OCI-LY7 (cell line): ENCODE measurements around the gene LZTFL1. TPM values are rescaled to one million over a fixed set of nuclear protein-coding genes. Genes with fewer than 3 reads are reported as not detected.

Experiments
- BruUV-seq: library from RNA; stranded (reverse); fragments of 400-500 nt; replicated peaks from 2 replicates; lab custom pipeline; 2021; lab: Mats Ljungman, UMichigan
- CTCF ChIA-PET: fragments of 300-600 bp; sonication (Branson Sonifier 250); formaldehyde crosslinking; loops from one replicate; lab custom pipeline; 2022; ENCODE audit warnings: antibody characterized with exemption; ENCODE audit not compliant: unreplicated experiment; lab: Charles Lee
- POLR2A ChIA-PET: fragments of 300-600 bp; sonication (Branson Sonifier 250); formaldehyde crosslinking; loops from one replicate; lab custom pipeline; 2022; ENCODE audit warnings: antibody characterized with exemption; lab: Charles Lee
- DNase-seq: peaks from one replicate; pipeline ENCODE4 v3.0.0-alpha.2; 2015; ENCODE audit warnings: low spot score
- H2AFZ ChIP-seq: fragments of 200-600 bp; sonication (generic), shearing (Covaris generic); 2 replicates; pipeline ENCODE4 v1.6.1; 2014; ENCODE audit warnings: mild to moderate bottlenecking, antibody characterized with exemption, low read length, moderate library complexity
- H3K27ac ChIP-seq: fragments of 200-600 bp; sonication (generic); 2 replicates; pipeline ENCODE4 v1.5.1; 2014; ENCODE audit warnings: mixed run types, low read depth, mild to moderate bottlenecking, moderate library complexity, low read length, inconsistent platforms; ENCODE audit not compliant: poor library complexity, severe bottlenecking
- H3K36me3 ChIP-seq: fragments of 200-600 bp; sonication (generic); 2 replicates; pipeline ENCODE4 v1.6.1; 2014; ENCODE audit warnings: mild to moderate bottlenecking, antibody characterized with exemption, low read length, moderate library complexity, mixed read lengths; ENCODE audit not compliant: insufficient read depth
- H3K4me1 ChIP-seq: fragments of 200-600 bp; sonication (generic); 2 replicates; pipeline ENCODE4 v1.5.1; 2014; ENCODE audit warnings: mild to moderate bottlenecking, low read length; ENCODE audit not compliant: insufficient read depth, poor library complexity, severe bottlenecking
- H3K4me2 ChIP-seq: fragments of 200-600 bp; sonication (generic); 2 replicates; pipeline ENCODE4 v1.6.1; 2014; ENCODE audit warnings: mild to moderate bottlenecking, low read length
- H3K4me3 ChIP-seq: fragments of 200-600 bp; sonication (generic); 2 replicates; pipeline ENCODE4 v1.5.1; 2014; ENCODE audit warnings: mild to moderate bottlenecking, low read depth, low read length; ENCODE audit not compliant: poor library complexity, severe bottlenecking
- H3K79me2 ChIP-seq: fragments of 200-600 bp; sonication (generic); 2 replicates; pipeline ENCODE4 v1.6.1; 2016; ENCODE audit warnings: low read depth, mild to moderate bottlenecking, low read length, moderate library complexity, mixed read lengths; ENCODE audit not compliant: insufficient read depth
- H3K9me2 ChIP-seq: fragments of 200-600 bp; sonication (generic); 2 replicates; pipeline ENCODE4 v1.6.1; 2016; ENCODE audit warnings: mild to moderate bottlenecking, low read length, mixed read lengths; ENCODE audit not compliant: insufficient read depth
- H3K9me3 ChIP-seq: fragments of 200-600 bp; sonication (generic); 2 replicates; pipeline ENCODE4 v1.6.1; 2014; ENCODE audit warnings: mild to moderate bottlenecking, mixed run types, low read length, mixed read lengths
- H4K20me1 ChIP-seq: fragments of 200-600 bp; sonication (generic); 2 replicates; pipeline ENCODE4 v1.6.1; 2014; ENCODE audit warnings: mild to moderate bottlenecking, antibody characterized with exemption, low read length, moderate library complexity, mixed read lengths; ENCODE audit not compliant: insufficient read depth
- CTCF ChIP-seq: fragments of 200-600 bp; sonication (generic); conservative IDR thresholded peaks from 2 replicates; pipeline ENCODE4 v1.5.1; 2014; ENCODE audit warnings: mild to moderate bottlenecking, antibody characterized with exemption, low read length, moderate library complexity, mixed read lengths
- EZH2phosphoT487 ChIP-seq: fragments of 200-600 bp; sonication (generic); IDR thresholded peaks from 2 replicates; pipeline ENCODE4 v1.6.1; 2018; ENCODE audit warnings: low read depth, borderline replicate concordance, mild to moderate bottlenecking, mixed run types, antibody characterized with exemption, low read length, moderate library complexity, mixed read lengths
- intact Hi-C: fragments of 100-400 bp; cut with micrococcal nuclease; formaldehyde crosslinking; loops from one replicate; pipeline ENCODE4 v1.10.0; 2022; ENCODE audit not compliant: unreplicated experiment
- total RNA-seq, 2 experiments: library from RNA; depleted of rRNA in 1 of 2; stranded (reverse); fragments of >200 nt in 1 of 2; shearing (Covaris generic) in 1 of 2; gene quantifications; 2 replicates each; pipeline ENCODE4 v1.2.3, GENCODE V29; 2014 to 2022

The LZTFL1 gene
- total RNA-seq, 2 experiments from 2014 or later = 3.2 to 8.7 TPM

- Histone ChIP-seq H3K36me3 (no peaks in the 10 kb centered on the region), H2AFZ (no peak within 1 kb of the TSS), H3K4me1 (no peaks in the 10 kb centered on the region), H3K4me2 (no peak within 1 kb of the TSS), H3K9me2 (no peaks in the 10 kb centered on the region), H3K27ac (no peak within 1 kb of the TSS), H3K4me3 (no peak within 1 kb of the TSS), H4K20me1 (no peaks in the 10 kb centered on the region), H3K79me2 (no peaks in the 10 kb centered on the region), H3K9me3 (no peaks in the 10 kb centered on the region)
- intact Hi-C loops = no loop called here
- CTCF ChIA-PET = no interaction called here
- TF ChIP-seq EZH2phosphoT487 (no peak), CTCF (no peak)
- POLR2A ChIA-PET = no interaction called here
- no peak for DNase-seq
- BruUV-seq = no TSS peak
Observed at GRCh38 chr3:45795882-45796765, 45.8 kb downstream of the LZTFL1 start, which contains the start of gene SLC6A20. SLC6A20 (minus strand) TSS chr3:45796536; CDS start chr3:45796419, 117 bp downstream.

- H3K4me3 ChIP-seq = no peak overlapping the region
- DNase-seq = no peak
- H3K36me3 ChIP-seq = no peaks in the 10 kb centered on the region
- no peak overlapping the region for H3K4me2 ChIP-seq
- H2AFZ ChIP-seq = no peak overlapping the region
- no peak for TF ChIP-seq CTCF
- TF ChIP-seq EZH2phosphoT487 = no peak
- intact Hi-C loops = no loop called here
- H3K9me2 ChIP-seq = no peaks in the 10 kb centered on the region
- CTCF ChIA-PET = no interaction called here
- no peaks in the 10 kb centered on the region for H4K20me1 ChIP-seq
- no TSS peak for BruUV-seq
- H3K4me1 ChIP-seq = no peaks in the 10 kb centered on the region
- no peak overlapping the region for H3K27ac ChIP-seq
- H3K79me2 ChIP-seq = no peaks in the 10 kb centered on the region
- no peaks in the 10 kb centered on the region for H3K9me3 ChIP-seq
- POLR2A ChIA-PET = interaction anchor here (1.0 kb wide), 1 partner anchor 37 kb away, joined by 3 read pairs; no protein-coding TSS in a partner anchor
Observed at GRCh38 chr3:45795509-45795881, 46.4 kb downstream of the LZTFL1 start.

GRCh38 chr3:45794660-45795059 is 47.3 kb downstream of the LZTFL1 start:
- no peaks in the 10 kb centered on the region for H3K9me2 ChIP-seq
- ChIA-PET POLR2A (interaction anchor here (1.0 kb wide), 1 partner anchor 38 kb away, joined by 3 read pairs; no protein-coding TSS in a partner anchor), CTCF (no interaction called here)
- no peak for TF ChIP-seq CTCF
- TF ChIP-seq EZH2phosphoT487 = no peak
- no peak overlapping the region for H3K4me3 ChIP-seq
- no peak for DNase-seq
- no peaks in the 10 kb centered on the region for H3K36me3 ChIP-seq
- no peaks in the 10 kb centered on the region for H3K9me3 ChIP-seq
- intact Hi-C loops = no loop called here
- H4K20me1 ChIP-seq = no peaks in the 10 kb centered on the region
- BruUV-seq = no TSS peak
- no peaks in the 10 kb centered on the region for H3K4me1 ChIP-seq
- H3K4me2 ChIP-seq = no peak overlapping the region
- no peaks in the 10 kb centered on the region for H3K79me2 ChIP-seq
- H3K27ac ChIP-seq = no peak overlapping the region
- H2AFZ ChIP-seq = no peak overlapping the region
